Pulmonary artery endothelial cell (primary cell): ENCODE data around the gene BAZ2B. TPM values are rescaled to one million over a fixed set of nuclear protein-coding genes. Genes with fewer than 3 reads are reported as not detected.

ENCODE experiments used
- DNase-seq: peaks from one replicate; pipeline ENCODE4 v3.0.0-alpha.2; 2011; ENCODE audit warnings: low read depth, low spot score
- total RNA-seq: library from RNA; depleted of rRNA; stranded (reverse); fragments of >200 nt; gene quantifications from 2 replicates; pipeline ENCODE4 v1.2.3, GENCODE V29; 2014

The BAZ2B gene
- total RNA-seq, 1 donor from 2014 or later = 76.6 TPM

- DNase-seq = peak; percentile 87
These were observed 722 bp downstream of the BAZ2B start for GRCh38 chr2:159615367-159616285.

DNA sequence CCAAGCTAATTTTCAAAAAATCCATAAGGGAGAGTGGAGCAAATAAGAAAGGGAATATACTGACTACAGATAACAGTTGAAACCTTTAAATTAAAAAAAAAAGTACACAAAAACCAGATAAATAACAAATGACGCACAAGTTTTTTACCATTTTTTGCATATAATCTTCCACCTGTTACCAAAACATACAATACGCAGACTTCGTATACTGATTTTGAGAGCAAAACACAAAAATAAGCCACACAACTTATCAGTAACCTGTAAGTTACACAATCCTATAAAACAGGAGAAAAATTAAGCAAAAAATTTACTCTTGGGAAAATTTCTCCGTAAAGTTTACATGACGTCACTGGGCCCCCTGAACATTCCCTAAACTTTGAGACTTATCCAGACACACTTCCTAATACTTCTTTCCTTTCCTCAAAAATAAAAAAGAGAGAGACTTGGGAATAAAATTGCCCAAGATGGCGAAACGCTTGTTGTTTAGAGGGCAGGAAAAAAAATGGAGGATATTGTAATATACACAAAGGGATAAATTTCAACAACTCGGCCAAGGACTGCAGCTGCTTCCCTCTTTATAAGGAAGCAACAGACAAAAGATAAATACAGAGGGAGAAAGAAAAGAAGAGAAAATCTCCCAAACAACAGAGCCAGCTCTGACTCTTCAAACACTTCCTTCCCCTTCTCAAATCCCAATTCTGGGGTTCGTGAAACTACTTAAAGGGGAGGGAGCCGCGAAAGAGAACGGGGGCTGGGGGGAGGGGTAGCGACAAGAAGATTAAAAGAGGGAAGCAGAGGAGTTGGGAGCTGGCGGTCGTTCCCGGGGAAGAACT lies 1.6 kb downstream of the BAZ2B start:
- DNase-seq = peak; percentile 51

DNA sequence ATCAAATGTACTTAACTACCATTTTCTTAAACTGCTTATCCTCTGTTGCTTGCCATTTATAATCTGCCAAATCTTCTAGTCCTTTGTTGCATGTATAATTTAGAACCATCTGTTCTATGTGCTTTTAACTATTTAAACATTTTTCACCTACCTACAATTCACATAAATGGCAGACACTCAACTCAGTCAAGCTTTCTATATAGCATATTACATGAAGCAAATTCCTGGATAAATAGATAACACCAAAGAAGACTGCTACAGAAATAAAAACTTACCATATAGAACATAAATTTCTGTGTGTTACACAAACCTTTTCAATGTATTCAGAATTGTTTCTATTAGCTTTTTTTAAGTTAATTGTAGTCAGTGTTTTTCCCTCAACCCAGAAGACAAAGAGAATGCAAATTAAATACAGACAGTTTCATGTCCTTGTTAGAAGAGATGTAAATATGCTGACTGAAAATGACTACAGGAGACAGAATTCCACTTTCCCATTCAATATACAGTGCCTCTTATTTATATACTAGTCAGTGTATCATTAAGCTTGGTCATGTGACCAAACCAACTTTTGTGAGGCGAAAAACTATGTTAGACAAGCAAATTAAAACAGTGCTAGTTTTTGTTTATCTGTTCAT lies 2.6 kb downstream of the BAZ2B start:
- DNase-seq = no peak

GRCh38 chr2:159613091-159613490 lies 3.3 kb downstream of the BAZ2B start:
- DNase-seq = no peak

DNA sequence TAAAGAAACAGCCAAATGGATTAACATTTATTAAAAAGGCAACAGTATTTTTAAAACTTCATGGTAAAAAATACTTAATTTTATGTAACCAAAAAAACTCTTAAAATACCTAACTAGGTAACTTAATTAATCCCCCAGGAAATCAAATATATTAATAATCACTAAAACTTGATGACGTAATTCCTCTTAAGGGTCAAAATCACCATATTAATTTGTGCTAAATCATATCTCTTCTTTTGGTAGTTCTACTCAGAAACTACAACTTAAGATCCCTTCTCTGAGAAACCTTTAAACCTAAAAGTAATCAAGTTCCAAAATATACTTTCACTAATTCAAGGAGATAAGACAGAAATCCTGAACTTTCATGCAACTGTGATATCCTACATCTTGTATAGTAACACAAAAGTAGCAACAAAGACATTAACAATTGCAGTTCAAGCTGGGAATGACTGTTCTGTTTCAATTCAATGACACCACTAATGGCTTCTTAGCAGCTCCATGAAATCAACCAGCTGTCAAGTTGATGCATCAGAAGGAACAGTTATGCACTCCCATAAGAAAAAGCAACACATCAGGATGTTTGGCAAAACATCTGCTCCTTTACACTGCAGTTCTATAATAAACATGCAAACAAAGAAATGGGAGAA lies 4.0 kb downstream of the BAZ2B start:
- no peak for DNase-seq

GRCh38 chr2:159609811-159610549 lies 6.4 kb downstream of the BAZ2B start:
- no peak for DNase-seq

DNA sequence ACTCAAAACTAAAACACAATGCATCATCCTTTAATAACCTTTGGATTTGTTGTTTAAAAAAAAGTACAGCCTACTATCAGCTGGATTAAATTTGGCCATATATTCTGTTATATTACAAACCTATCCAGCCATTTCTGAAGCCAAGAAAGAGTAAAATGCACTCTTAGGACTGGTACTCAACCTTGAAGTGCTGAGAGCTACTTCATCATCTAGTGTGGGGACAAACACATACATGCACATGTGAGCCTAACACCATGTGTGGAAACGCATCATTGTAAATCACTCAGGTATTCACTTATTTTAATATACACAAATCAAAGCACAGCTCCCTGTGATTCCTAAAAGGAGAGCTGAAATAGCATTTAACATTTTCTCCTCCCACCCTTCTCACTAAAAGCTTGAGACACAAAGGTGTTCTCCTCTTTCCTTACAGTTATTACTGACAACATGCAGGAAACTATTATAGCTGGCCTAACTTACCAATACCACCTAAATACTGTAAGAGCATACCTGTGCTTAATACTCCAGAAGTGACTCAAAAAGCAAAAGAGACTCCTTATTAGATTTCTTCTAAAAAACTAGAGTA lies 7.5 kb downstream of the BAZ2B start:
- DNase-seq = no peak

- no peak for DNase-seq
These were observed 8.2 kb downstream of the BAZ2B start for GRCh38 chr2:159608108-159608507.

DNA sequence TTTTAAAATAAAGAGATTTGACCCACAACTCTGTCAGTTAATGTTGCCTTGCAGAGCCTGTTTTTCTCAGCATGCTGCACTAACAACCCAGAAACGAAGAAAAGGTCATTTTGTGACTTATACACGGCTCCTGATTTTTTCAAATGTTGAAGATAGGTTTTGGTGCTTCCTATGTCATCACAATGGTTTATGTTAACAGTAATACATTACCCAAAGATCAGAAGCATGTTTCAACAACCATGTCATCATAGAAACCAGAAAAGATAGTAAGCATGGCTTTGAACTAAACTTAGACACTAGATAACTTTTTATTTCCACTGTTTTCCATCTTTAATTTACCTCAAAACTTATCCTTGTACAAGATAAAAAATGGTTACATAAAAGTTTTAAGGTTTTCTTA lies 10.1 kb downstream of the BAZ2B start:
- no peak for DNase-seq

- no peak for DNase-seq
These were observed 10.7 kb downstream of the BAZ2B start for GRCh38 chr2:159605441-159606178.

GRCh38 chr2:159604159-159604558 lies 12.2 kb downstream of the BAZ2B start:
- no peak for DNase-seq

GRCh38 chr2:159600752-159601151 lies 15.6 kb downstream of the BAZ2B start:
- DNase-seq = no peak

- DNase-seq = no peak
These were observed 20.8 kb downstream of the BAZ2B start for GRCh38 chr2:159595410-159596046.

DNA sequence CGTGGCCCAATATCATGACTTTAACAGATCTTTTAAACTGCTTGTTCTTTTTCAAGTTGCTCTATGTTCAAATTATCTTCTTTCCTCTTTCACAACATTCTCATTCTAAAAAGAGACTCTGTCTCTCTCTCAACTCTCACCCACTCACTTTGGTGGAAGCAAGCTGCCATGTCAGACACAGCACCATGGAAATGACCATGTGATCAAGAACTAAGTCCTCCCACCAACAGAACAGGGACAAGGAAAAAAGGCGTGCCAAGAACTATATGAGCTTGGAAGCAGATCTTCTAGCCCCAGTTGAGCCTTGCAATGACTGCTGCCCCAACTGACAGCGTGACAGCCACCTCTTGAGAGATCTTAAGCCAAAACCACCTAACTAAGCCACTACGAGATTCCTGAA lies 23.9 kb downstream of the BAZ2B start:
- DNase-seq = no peak

GRCh38 chr2:159591221-159591620 lies 25.1 kb downstream of the BAZ2B start:
- no peak for DNase-seq

DNA sequence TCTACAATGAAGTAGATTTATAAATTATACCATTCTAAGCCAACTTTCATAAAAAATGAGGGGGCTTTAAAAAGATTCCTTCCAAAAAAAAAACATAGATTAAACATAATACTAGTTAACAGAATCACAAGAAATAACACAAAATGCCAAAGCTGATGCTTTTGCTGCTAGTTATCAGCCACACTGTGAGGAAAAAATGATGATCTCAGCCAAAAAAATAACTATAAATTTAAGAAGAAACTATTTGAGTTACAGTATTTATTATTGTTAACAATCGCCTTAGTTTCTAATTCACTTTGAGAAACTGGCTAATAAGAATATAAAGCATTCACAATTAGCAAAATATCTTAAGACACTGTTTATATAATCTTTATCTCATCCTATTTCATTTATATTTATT lies 27.1 kb downstream of the BAZ2B start:
- no peak for DNase-seq

GRCh38 chr2:159586034-159586433 lies 30.3 kb downstream of the BAZ2B start:
- no peak for DNase-seq

GRCh38 chr2:159585622-159586021 lies 30.7 kb downstream of the BAZ2B start:
- DNase-seq = no peak

DNA sequence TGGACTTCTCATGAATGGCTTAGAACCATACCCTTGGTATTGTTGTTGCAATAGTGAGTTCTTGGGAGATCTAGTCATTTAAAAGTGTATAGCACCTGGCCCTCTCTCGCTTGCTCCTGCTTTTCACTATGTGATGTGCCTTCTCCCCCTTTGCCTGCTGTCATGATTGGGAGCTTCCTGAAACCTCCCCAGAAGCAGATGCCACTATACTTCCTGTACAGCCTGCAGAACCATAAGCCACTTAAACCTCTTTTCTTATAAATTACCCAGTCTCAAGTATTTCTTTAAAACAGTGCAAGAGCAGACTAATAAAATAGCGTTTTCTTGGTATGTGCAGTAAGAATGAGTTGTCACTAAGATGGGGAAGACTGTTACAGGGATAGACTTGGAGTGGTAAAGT lies 31.6 kb downstream of the BAZ2B start:
- DNase-seq = no peak
